Measurements from ENCODE around the gene FUCA1.
"Not testable (repeated sequence)": the region's sequence is repeated elsewhere in the genome, so short reads cannot be mapped to it uniquely, and the experiment has no call there.

Gene FUCA1

GRCh38 chr1:23848673-23849616 is 19.1 kb downstream of the FUCA1 start:
- DNase-seq (ENCODE audit: extremely low spot score): no peak
- POLR2A ChIA-PET: no interaction called here
- no peak for TF ChIP-seq PKNOX1 (IDR thresholded peaks at IDR 0.05)
- TF ChIP-seq BHLHE40 (IDR thresholded peaks at IDR 0.05; ENCODE audit: borderline replicate concordance): no peak
- TF ChIP-seq FOXA1 (IDR thresholded peaks at IDR 0.05): no peak
- no peak for TF ChIP-seq LEF1 (IDR thresholded peaks at IDR 0.05; ENCODE audit: borderline replicate concordance)
- no peak for TF ChIP-seq HDGF (IDR thresholded peaks at IDR 0.05; ENCODE audit: borderline replicate concordance)
- TF ChIP-seq SUZ12 (IDR thresholded peaks at IDR 0.05): no peak
- TF ChIP-seq SP1 (IDR thresholded peaks at IDR 0.05): no peak
- TF ChIP-seq FOXK2 (IDR thresholded peaks at IDR 0.05): no peak
- no peak for TF ChIP-seq NFRKB (IDR thresholded peaks at IDR 0.05)
- TF ChIP-seq ELF4 (IDR thresholded peaks at IDR 0.05): no peak
- no peak for TF ChIP-seq ARNT (IDR thresholded peaks at IDR 0.05)
- no peak for TF ChIP-seq TARDBP (IDR thresholded peaks at IDR 0.05)
- no peak for TF ChIP-seq CTBP1 (IDR thresholded peaks at IDR 0.05; ENCODE audit: borderline replicate concordance)
- TF ChIP-seq ZNF384 (IDR thresholded peaks at IDR 0.05): no peak
- TF ChIP-seq FOXM1 (IDR thresholded peaks at IDR 0.05; ENCODE audit: borderline replicate concordance): no peak
- no peak for TF ChIP-seq L3MBTL2 (conservative IDR thresholded peaks at IDR 0.05)
- CTCF ChIA-PET: interaction anchor here (0.7 kb wide), 1 partner anchor 48 kb away, joined by 3 read pairs; no protein-coding TSS in a partner anchor

GRCh38 chr1:23847482-23848095 is 20.5 kb downstream of the FUCA1 start:
- POLR2A ChIA-PET; DNase-seq (ENCODE audit: extremely low spot score); CTCF ChIA-PET: not testable (repeated sequence)

- ChIA-PET CTCF (no interaction called here), POLR2A (no interaction called here)
- TF ChIP-seq BHLHE40 (IDR thresholded peaks at IDR 0.05; ENCODE audit: borderline replicate concordance) (no peak), HDGF (IDR thresholded peaks at IDR 0.05; ENCODE audit: borderline replicate concordance) (no peak), LEF1 (IDR thresholded peaks at IDR 0.05; ENCODE audit: borderline replicate concordance) (no peak), SUZ12 (IDR thresholded peaks at IDR 0.05) (no peak), ELF4 (IDR thresholded peaks at IDR 0.05) (no peak), CTBP1 (IDR thresholded peaks at IDR 0.05; ENCODE audit: borderline replicate concordance) (no peak), FOXA1 (IDR thresholded peaks at IDR 0.05) (no peak)
- DNase-seq (ENCODE audit: extremely low spot score): no peak
These were observed 22.9 kb downstream of the FUCA1 start for GRCh38 chr1:23845163-23845562.

GRCh38 chr1:23843644-23844043 is 24.4 kb downstream of the FUCA1 start:
- CTCF ChIA-PET: no interaction called here
- no peak for TF ChIP-seq L3MBTL2 (conservative IDR thresholded peaks at IDR 0.05)
- no peak for TF ChIP-seq LEF1 (IDR thresholded peaks at IDR 0.05; ENCODE audit: borderline replicate concordance)
- no peak for TF ChIP-seq NFRKB (IDR thresholded peaks at IDR 0.05)
- no peak for TF ChIP-seq FOXM1 (IDR thresholded peaks at IDR 0.05; ENCODE audit: borderline replicate concordance)
- TF ChIP-seq HDGF (IDR thresholded peaks at IDR 0.05; ENCODE audit: borderline replicate concordance): no peak
- TF ChIP-seq BHLHE40 (IDR thresholded peaks at IDR 0.05; ENCODE audit: borderline replicate concordance): no peak
- POLR2A ChIA-PET: interaction anchor here (0.7 kb wide), 1 partner anchor 100 kb away, joined by 3 read pairs; the partner anchor contains the start of gene ELOA
- DNase-seq (ENCODE audit: extremely low spot score): no peak

- peak; percentile 71 for DNase-seq (ENCODE audit: extremely low spot score)
- CTCF ChIA-PET: interaction anchor here (0.7 kb wide), 1 partner anchor 548 kb away, joined by 3 read pairs; no protein-coding TSS in a partner anchor
These were observed 29.7 kb downstream of the FUCA1 start for GRCh38 chr1:23838401-23838866.

GRCh38 chr1:23837908-23838307 is 30.2 kb downstream of the FUCA1 start:
- ChIA-PET POLR2A (no interaction called here), CTCF (no interaction called here)
- no peak for TF ChIP-seq SP1 (IDR thresholded peaks at IDR 0.05)
- TF ChIP-seq SUZ12 (IDR thresholded peaks at IDR 0.05): no peak
- no peak for TF ChIP-seq L3MBTL2 (conservative IDR thresholded peaks at IDR 0.05)
- TF ChIP-seq ARNT (IDR thresholded peaks at IDR 0.05): no peak
- no peak for TF ChIP-seq BHLHE40 (IDR thresholded peaks at IDR 0.05; ENCODE audit: borderline replicate concordance)
- no peak for TF ChIP-seq FOXA1 (IDR thresholded peaks at IDR 0.05)
- no peak for TF ChIP-seq FOXK2 (IDR thresholded peaks at IDR 0.05)
- TF ChIP-seq LEF1 (IDR thresholded peaks at IDR 0.05; ENCODE audit: borderline replicate concordance): no peak
- TF ChIP-seq ZNF384 (IDR thresholded peaks at IDR 0.05): no peak
- no peak for TF ChIP-seq FOXM1 (IDR thresholded peaks at IDR 0.05; ENCODE audit: borderline replicate concordance)
- no peak for TF ChIP-seq ELF4 (IDR thresholded peaks at IDR 0.05)
- TF ChIP-seq HDGF (IDR thresholded peaks at IDR 0.05; ENCODE audit: borderline replicate concordance): no peak
- TF ChIP-seq PKNOX1 (IDR thresholded peaks at IDR 0.05): no peak
- TF ChIP-seq NFRKB (IDR thresholded peaks at IDR 0.05): no peak
- TF ChIP-seq CTBP1 (IDR thresholded peaks at IDR 0.05; ENCODE audit: borderline replicate concordance): no peak
- no peak for TF ChIP-seq TARDBP (IDR thresholded peaks at IDR 0.05)
- no peak for DNase-seq (ENCODE audit: extremely low spot score)

More at GRCh38 chr1:23838401-23838866, 29.7 kb downstream of the FUCA1 start:
- TF ChIP-seq LEF1 (IDR thresholded peaks at IDR 0.05; ENCODE audit: borderline replicate concordance): no peak
- TF ChIP-seq L3MBTL2 (conservative IDR thresholded peaks at IDR 0.05): no peak
- POLR2A ChIA-PET: no interaction called here
